ENCODE measurements around the gene RABAC1.
A peak's percentile ranks its signal among the peaks of the same experiment; 100 is the strongest.

Gene RABAC1

DNA sequence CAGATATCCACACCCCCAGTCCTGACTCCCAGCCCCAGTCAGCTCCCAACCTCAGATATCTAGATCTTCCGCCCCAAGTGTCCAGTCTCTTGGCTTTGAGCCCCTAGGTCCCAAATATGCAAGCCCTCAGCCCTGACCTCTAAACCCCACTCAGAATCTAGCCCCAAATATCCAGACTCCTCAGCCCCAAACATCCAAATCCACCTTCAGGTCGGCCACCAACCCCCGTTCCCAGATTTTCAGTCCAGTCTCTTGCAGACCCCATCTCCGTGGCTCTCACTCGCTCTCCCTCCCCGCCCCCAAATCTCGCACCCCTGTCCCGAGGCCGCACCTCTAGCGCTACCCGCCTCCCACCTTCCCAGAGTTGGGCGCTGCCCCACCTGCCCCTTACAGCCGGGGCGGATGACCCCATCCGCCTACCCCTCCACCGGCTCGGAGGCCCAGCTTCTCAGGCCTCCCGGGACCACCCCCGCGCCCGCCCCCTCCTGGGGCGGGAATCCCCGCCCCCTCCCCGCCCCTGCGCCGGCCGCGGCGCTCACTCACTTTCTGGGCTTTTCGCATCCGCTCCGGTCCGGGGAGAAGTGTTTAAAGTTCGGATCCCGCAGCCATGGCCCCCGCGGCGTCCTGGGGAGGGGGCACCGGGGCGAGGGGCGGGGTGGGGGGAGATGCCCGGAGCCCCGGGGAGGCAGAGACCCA lies 31.5 kb downstream of the RABAC1 start:
- Histone ChIP-seq H3K27me3 (ENCODE audit: low read length) (no peaks in the 10 kb centered on the region), H3K9ac (ENCODE audit: low read length) (peak overlapping the region; percentile 91), H3K4me2 (ENCODE audit: low read depth, low read length, poor library complexity, severe bottlenecking) (peak overlapping the region; percentile 84), H3F3A (ENCODE audit: insufficient read depth) (peaks cover 17% of the 10 kb centered on the region), H3K4me3 (ENCODE audit: insufficient read depth, low read length, poor library complexity, severe bottlenecking) (peak overlapping the region; percentile 69), H2AFZ (ENCODE audit: low read depth, low read length, severe bottlenecking) (no peak overlapping the region), H3K36me3 (ENCODE audit: low read length) (no peaks in the 10 kb centered on the region), H4K20me1 (ENCODE audit: low read depth, low read length) (no peaks in the 10 kb centered on the region), H3K27ac (ENCODE audit: low read depth, low read length) (peak overlapping the region; percentile 99), H3K9me3 (ENCODE audit: insufficient read depth, low read length) (no peaks in the 10 kb centered on the region), H3K9me2 (replicated peaks; ENCODE audit: insufficient read depth, low read length) (no peaks in the 10 kb centered on the region), H3K79me2 (ENCODE audit: insufficient read depth, low read length) (peaks cover 8% of the 10 kb centered on the region)
- TF ChIP-seq CTCF (IDR thresholded peaks at IDR 0.05; ENCODE audit: insufficient read depth, low read length, poor library complexity, severe bottlenecking) (no peak), EZH2phosphoT487 (conservative IDR thresholded peaks at IDR 0.05; ENCODE audit: low read length) (no peak)

GRCh38 chr19:41926763-41927496 lies 32.2 kb downstream of the RABAC1 start:
- Histone ChIP-seq H2AFZ (ENCODE audit: low read depth, low read length, severe bottlenecking) (no peak overlapping the region), H3F3A (ENCODE audit: insufficient read depth) (peaks cover 17% of the 10 kb centered on the region), H3K36me3 (ENCODE audit: low read length) (no peaks in the 10 kb centered on the region), H3K9me3 (ENCODE audit: insufficient read depth, low read length) (no peaks in the 10 kb centered on the region), H3K9ac (ENCODE audit: low read length) (peak overlapping the region; percentile 91), H3K27me3 (ENCODE audit: low read length) (no peaks in the 10 kb centered on the region), H3K9me2 (replicated peaks; ENCODE audit: insufficient read depth, low read length) (no peaks in the 10 kb centered on the region), H3K79me2 (ENCODE audit: insufficient read depth, low read length) (peaks cover 12% of the 10 kb centered on the region), H4K20me1 (ENCODE audit: low read depth, low read length) (no peaks in the 10 kb centered on the region), H3K4me3 (ENCODE audit: insufficient read depth, low read length, poor library complexity, severe bottlenecking) (peak overlapping the region; percentile 69), H3K4me2 (ENCODE audit: low read depth, low read length, poor library complexity, severe bottlenecking) (peak overlapping the region; percentile 84), H3K27ac (ENCODE audit: low read depth, low read length) (peak overlapping the region; percentile 99)
- no peak for TF ChIP-seq EZH2phosphoT487 (conservative IDR thresholded peaks at IDR 0.05; ENCODE audit: low read length)
- TF ChIP-seq CTCF (IDR thresholded peaks at IDR 0.05; ENCODE audit: insufficient read depth, low read length, poor library complexity, severe bottlenecking) = no peak

- Histone ChIP-seq H3F3A (ENCODE audit: insufficient read depth) (peaks cover 17% of the 10 kb centered on the region), H3K27me3 (ENCODE audit: low read length) (no peaks in the 10 kb centered on the region), H4K20me1 (ENCODE audit: low read depth, low read length) (no peaks in the 10 kb centered on the region), H3K36me3 (ENCODE audit: low read length) (no peaks in the 10 kb centered on the region), H3K4me3 (ENCODE audit: insufficient read depth, low read length, poor library complexity, severe bottlenecking) (no peak overlapping the region), H3K27ac (ENCODE audit: low read depth, low read length) (no peak overlapping the region), H3K79me2 (ENCODE audit: insufficient read depth, low read length) (peaks cover 16% of the 10 kb centered on the region), H3K9me2 (replicated peaks; ENCODE audit: insufficient read depth, low read length) (no peaks in the 10 kb centered on the region), H3K4me2 (ENCODE audit: low read depth, low read length, poor library complexity, severe bottlenecking) (no peak overlapping the region), H3K9ac (ENCODE audit: low read length) (no peak overlapping the region), H3K9me3 (ENCODE audit: insufficient read depth, low read length) (no peaks in the 10 kb centered on the region), H2AFZ (ENCODE audit: low read depth, low read length, severe bottlenecking) (no peak overlapping the region)
- no peak for TF ChIP-seq EZH2phosphoT487 (conservative IDR thresholded peaks at IDR 0.05; ENCODE audit: low read length)
- TF ChIP-seq CTCF (IDR thresholded peaks at IDR 0.05; ENCODE audit: insufficient read depth, low read length, poor library complexity, severe bottlenecking) = no peak
Observed at GRCh38 chr19:41926028-41926762, 32.9 kb downstream of the RABAC1 start.
